Mesothelial cell of epicardium (in vitro differentiated cells): ENCODE results near the gene KIF14. TPM values are rescaled to one million over a fixed set of nuclear protein-coding genes. Genes with fewer than 3 reads are reported as not detected.

Experiments used
- DNase-seq, 2 experiments: peaks; one replicate each; pipeline ENCODE4 v3.0.0; 2021; ENCODE audit warnings: low spot score in 2 of 2; ENCODE audit not compliant: unreplicated experiment in 2 of 2
- H3K27ac Mint-ChIP-seq: 2 replicates; pipeline ENCODE4 v1.8.0; 2021; ENCODE audit warnings: mixed read lengths
- H3K27me3 Mint-ChIP-seq: 2 replicates; pipeline ENCODE4 v1.8.0; 2021; ENCODE audit warnings: low read depth, mixed read lengths
- H3K36me3 Mint-ChIP-seq: 2 replicates; pipeline ENCODE4 v1.8.0; 2021; ENCODE audit warnings: mixed read lengths
- H3K4me1 Mint-ChIP-seq: 2 replicates; pipeline ENCODE4 v1.8.0; 2021; ENCODE audit warnings: mixed read lengths
- H3K4me3 Mint-ChIP-seq: 2 replicates; pipeline ENCODE4 v1.8.0; 2021; ENCODE audit warnings: mild to moderate bottlenecking, moderate library complexity, mixed read lengths
- H3K9me3 Mint-ChIP-seq: 2 replicates; pipeline ENCODE4 v1.8.0; 2021; ENCODE audit warnings: mixed read lengths
- CTCF ChIP-seq: fragments of 200-600 bp; sonication (generic); IDR thresholded peaks from one replicate; pipeline ENCODE4 v1.5.0; 2021; ENCODE audit warnings: antibody characterized with exemption; ENCODE audit not compliant: unreplicated experiment
- total RNA-seq: library from RNA; stranded (reverse); gene quantifications from 3 replicates; pipeline ENCODE4 v1.2.1, GENCODE V29; 2021

Gene KIF14
- total RNA-seq, 1 donor from 2014 or later = 5.7 TPM

DNA sequence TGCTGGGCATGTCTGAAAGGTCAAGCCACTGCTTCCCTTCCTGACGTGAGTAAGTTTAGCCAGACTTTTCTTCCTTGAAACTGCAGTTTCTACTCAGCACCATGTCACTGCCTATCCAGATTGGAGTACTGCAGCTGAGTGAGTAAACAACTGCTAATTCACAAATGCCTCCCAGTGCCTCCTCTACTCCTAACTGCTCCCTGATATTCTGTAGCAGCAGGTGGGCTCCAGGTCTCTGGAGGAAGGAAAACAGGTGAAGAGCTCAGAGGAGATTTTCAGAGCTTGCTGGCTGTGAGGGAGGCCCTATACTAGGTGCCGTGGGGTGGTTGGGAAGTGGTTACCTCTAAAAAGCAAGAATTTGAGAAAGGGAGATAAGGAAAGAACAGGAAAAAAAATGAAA, 96.5 kb downstream of the KIF14 start:
- H3K9me3 Mint-ChIP-seq = no peaks in the 10 kb centered on the region
- no peak for DNase-seq
- no peaks in the 10 kb centered on the region for H3K27me3 Mint-ChIP-seq
- no peaks in the 10 kb centered on the region for H3K36me3 Mint-ChIP-seq
- no peak overlapping the region for H3K4me3 Mint-ChIP-seq
- peaks cover 12% of the 10 kb centered on the region for H3K4me1 Mint-ChIP-seq
- H3K27ac Mint-ChIP-seq = no peak overlapping the region
- no peak for TF ChIP-seq CTCF

GRCh38 chr1:200520735-200521134, 99.8 kb downstream of the KIF14 start:
- DNase-seq = no peak
- H3K27ac Mint-ChIP-seq = no peak overlapping the region
- H3K4me1 Mint-ChIP-seq = peaks cover 14% of the 10 kb centered on the region
- no peak for TF ChIP-seq CTCF
- no peaks in the 10 kb centered on the region for H3K36me3 Mint-ChIP-seq
- no peaks in the 10 kb centered on the region for H3K9me3 Mint-ChIP-seq
- H3K27me3 Mint-ChIP-seq = no peaks in the 10 kb centered on the region
- no peak overlapping the region for H3K4me3 Mint-ChIP-seq

- Mint-ChIP-seq H3K27me3 (peaks cover 12% of the 10 kb centered on the region), H3K36me3 (no peaks in the 10 kb centered on the region), H3K4me3 (no peak overlapping the region), H3K4me1 (peaks cover 3% of the 10 kb centered on the region), H3K27ac (no peak overlapping the region), H3K9me3 (no peaks in the 10 kb centered on the region)
- TF ChIP-seq CTCF = no peak
- no peak for DNase-seq
These were observed 102.0 kb downstream of the KIF14 start for GRCh38 chr1:200518524-200518923.

- no peak for DNase-seq
- no peak overlapping the region for H3K27ac Mint-ChIP-seq
- H3K27me3 Mint-ChIP-seq = peaks cover 39% of the 10 kb centered on the region
These were observed 108.4 kb downstream of the KIF14 start for GRCh38 chr1:200512191-200512590.

GRCh38 chr1:200510228-200510623, 110.3 kb downstream of the KIF14 start:
- Mint-ChIP-seq H3K27me3 (peaks cover 50% of the 10 kb centered on the region), H3K27ac (no peak overlapping the region), H3K4me1 (no peaks in the 10 kb centered on the region), H3K9me3 (no peaks in the 10 kb centered on the region), H3K36me3 (no peaks in the 10 kb centered on the region), H3K4me3 (no peak overlapping the region)
- peak; percentile 27 to 78 for DNase-seq
- TF ChIP-seq CTCF = peak; percentile 94

More at GRCh38 chr1:200512191-200512590, 108.4 kb downstream of the KIF14 start:
- no peak for TF ChIP-seq CTCF
- H3K36me3 Mint-ChIP-seq = no peaks in the 10 kb centered on the region
- no peaks in the 10 kb centered on the region for H3K9me3 Mint-ChIP-seq
- H3K4me1 Mint-ChIP-seq = no peaks in the 10 kb centered on the region
- no peak overlapping the region for H3K4me3 Mint-ChIP-seq

DNA sequence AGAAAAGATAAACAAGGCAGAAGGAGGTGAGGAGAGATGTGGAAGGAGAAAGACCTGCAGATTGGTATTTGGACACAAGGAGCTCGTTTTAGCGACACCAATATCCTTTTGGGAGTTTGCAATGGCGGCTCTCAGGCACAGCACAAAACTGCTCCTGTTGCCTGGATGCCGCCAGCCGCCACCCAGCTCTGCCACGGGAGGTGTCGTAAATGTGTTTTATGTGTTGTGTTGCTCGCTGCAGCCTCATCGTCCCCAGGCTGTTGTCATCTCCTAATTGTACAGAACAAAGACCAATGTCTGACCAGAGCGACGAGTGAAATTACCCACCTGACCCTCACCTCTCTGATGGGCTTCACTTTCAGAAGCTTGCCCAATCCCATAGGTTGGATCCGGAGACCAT, 114.1 kb downstream of the KIF14 start:
- Mint-ChIP-seq H3K9me3 (no peaks in the 10 kb centered on the region), H3K4me3 (no peak overlapping the region), H3K27me3 (peaks cover 30% of the 10 kb centered on the region), H3K36me3 (no peaks in the 10 kb centered on the region), H3K4me1 (no peaks in the 10 kb centered on the region), H3K27ac (no peak overlapping the region)
- TF ChIP-seq CTCF = no peak
- DNase-seq = no peak
